ENCODE results near the gene AHCYL2.

The AHCYL2 gene

DNA sequence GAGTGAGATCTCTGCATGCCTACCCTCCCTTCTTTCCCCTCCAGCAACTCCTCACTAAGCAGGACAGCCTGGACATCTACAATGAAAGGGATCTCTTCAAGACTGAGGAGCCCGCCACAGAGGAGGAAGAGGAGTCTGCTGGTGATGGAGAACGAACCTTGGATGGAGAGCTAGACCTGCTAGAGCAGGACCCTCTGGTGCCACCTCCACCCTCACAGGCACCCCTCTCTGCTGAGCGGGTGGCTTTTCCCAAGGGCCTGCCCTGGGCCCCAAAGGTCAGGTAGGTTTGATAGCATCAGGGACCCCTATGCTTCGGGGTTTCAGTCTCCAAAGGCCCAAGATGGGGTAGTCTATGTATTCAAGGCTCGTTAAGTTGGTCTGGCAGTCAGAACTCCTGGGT lies 233.3 kb downstream of the AHCYL2 start:
- Histone ChIP-seq H3K36me3 (ENCODE audit: insufficient read depth, low read length) (peaks cover 44% of the 10 kb centered on the region), H3K4me1 (ENCODE audit: control insufficient read depth, insufficient read depth, low read length, unreplicated experiment) (no peaks in the 10 kb centered on the region), H2AFZ (ENCODE audit: low read length, unreplicated experiment) (no peak overlapping the region), H3K79me2 (ENCODE audit: control insufficient read depth, insufficient read depth, low read length, unreplicated experiment) (no peaks in the 10 kb centered on the region), H3K27ac (ENCODE audit: low read depth, low read length) (no peak overlapping the region), H3K27me3 (ENCODE audit: insufficient read depth, low read length) (no peaks in the 10 kb centered on the region), H3K4me3 (ENCODE audit: low read depth, low read length) (no peak overlapping the region)

DNA sequence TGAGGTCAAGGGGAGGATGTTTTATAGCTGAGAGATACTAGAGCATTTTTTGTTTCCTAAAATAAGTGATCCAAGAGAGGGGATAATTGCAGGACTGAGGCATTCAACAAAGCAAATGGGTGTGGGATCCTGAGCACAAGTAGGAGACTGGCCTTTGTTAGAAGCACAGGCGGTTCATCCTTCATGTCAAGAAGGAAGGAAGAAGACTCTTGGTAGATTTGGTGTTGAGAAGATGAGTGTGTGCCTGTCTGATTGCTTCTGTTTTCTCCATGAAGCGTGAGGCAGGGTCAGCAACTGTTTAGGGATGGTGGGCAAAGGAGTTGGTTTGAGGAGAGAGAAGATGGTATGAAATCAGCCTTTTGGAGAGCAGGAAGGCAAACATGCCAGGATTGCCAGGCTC lies 237.0 kb downstream of the AHCYL2 start:
- no peaks in the 10 kb centered on the region for H3K79me2 ChIP-seq (ENCODE audit: control insufficient read depth, insufficient read depth, low read length, unreplicated experiment)
- no peak overlapping the region for H2AFZ ChIP-seq (ENCODE audit: low read length, unreplicated experiment)
- H3K27me3 ChIP-seq (ENCODE audit: insufficient read depth, low read length): no peaks in the 10 kb centered on the region
- H3K27ac ChIP-seq (ENCODE audit: low read depth, low read length): no peak overlapping the region
- no peak overlapping the region for H3K4me3 ChIP-seq (ENCODE audit: low read depth, low read length)
- H3K4me1 ChIP-seq (ENCODE audit: control insufficient read depth, insufficient read depth, low read length, unreplicated experiment): peaks cover 2% of the 10 kb centered on the region
- peaks cover 34% of the 10 kb centered on the region for H3K36me3 ChIP-seq (ENCODE audit: insufficient read depth, low read length)

DNA sequence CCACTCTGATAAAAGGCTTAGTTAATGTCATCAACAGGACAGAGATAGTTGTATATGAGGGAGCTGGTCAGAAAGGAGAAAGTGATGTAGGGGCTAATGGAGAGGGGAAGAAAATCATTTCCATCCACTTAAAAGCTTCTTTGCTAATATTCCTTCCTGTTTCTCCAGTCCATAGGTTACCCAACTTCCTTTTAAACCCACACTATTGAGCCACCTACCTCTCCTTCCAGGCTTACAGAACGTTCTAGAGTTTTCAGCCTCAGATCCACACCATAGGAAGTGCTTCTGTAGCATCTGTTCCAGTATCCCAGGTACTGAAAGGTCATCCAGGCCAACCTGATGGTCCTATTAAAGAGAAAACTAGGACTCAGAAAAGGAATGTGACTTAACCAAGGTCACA lies 237.6 kb downstream of the AHCYL2 start:
- Histone ChIP-seq H2AFZ (ENCODE audit: low read length, unreplicated experiment) (no peak overlapping the region), H3K79me2 (ENCODE audit: control insufficient read depth, insufficient read depth, low read length, unreplicated experiment) (no peaks in the 10 kb centered on the region), H3K36me3 (ENCODE audit: insufficient read depth, low read length) (peaks cover 33% of the 10 kb centered on the region)

DNA sequence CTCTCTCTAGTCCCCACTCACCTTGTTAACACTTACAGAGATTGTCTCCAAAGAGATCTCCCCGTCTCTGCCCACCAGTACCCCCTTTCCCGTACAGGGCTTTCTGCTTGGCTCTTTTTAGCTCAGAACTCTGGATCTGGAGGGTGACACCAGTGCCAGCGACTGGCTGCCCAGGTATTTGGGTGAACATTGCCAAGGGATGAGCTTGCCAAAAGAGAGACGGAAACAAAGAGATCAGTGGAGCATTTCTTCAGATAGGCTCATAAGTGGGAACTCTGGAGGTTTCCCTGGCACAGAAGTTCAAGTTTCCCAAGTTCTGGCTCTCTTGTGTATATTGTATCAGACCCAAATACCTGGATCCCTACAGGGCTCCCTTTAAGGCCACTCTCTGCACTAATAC lies 239.4 kb downstream of the AHCYL2 start:
- no peak overlapping the region for H3K27ac ChIP-seq (ENCODE audit: low read depth, low read length)
- peaks cover 34% of the 10 kb centered on the region for H3K36me3 ChIP-seq (ENCODE audit: insufficient read depth, low read length)
- no peak overlapping the region for H2AFZ ChIP-seq (ENCODE audit: low read length, unreplicated experiment)

More for the DNA sequence above, 237.6 kb downstream of the AHCYL2 start:
- Histone ChIP-seq H3K4me3 (ENCODE audit: low read depth, low read length) (no peak overlapping the region), H3K27me3 (ENCODE audit: insufficient read depth, low read length) (no peaks in the 10 kb centered on the region), H3K27ac (ENCODE audit: low read depth, low read length) (no peak overlapping the region), H3K4me1 (ENCODE audit: control insufficient read depth, insufficient read depth, low read length, unreplicated experiment) (peaks cover 4% of the 10 kb centered on the region)

DNA sequence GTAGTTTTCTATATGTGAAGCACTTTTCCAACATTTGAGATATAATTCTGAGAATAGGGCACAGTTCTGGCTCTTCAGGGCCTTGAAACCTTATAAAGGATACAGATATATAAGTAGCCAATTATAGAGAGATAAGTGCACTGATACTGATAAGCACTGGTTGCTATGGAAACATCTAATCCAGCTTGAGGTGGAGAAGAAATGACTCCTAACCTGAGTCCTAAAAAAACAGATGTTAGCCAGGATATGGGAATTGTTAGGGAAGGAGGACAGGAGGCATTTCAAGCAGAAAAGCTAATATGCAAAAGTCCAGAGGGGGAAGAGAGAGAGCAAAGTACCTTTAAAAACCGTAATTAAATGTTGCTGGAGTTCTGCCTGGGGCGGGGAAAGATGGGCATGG lies 240.2 kb downstream of the AHCYL2 start:
- Histone ChIP-seq H2AFZ (ENCODE audit: low read length, unreplicated experiment) (no peak overlapping the region), H3K36me3 (ENCODE audit: insufficient read depth, low read length) (peaks cover 26% of the 10 kb centered on the region), H3K79me2 (ENCODE audit: control insufficient read depth, insufficient read depth, low read length, unreplicated experiment) (no peaks in the 10 kb centered on the region)

More for the DNA sequence above, 239.4 kb downstream of the AHCYL2 start:
- Histone ChIP-seq H3K4me1 (ENCODE audit: control insufficient read depth, insufficient read depth, low read length, unreplicated experiment) (peaks cover 4% of the 10 kb centered on the region), H3K27me3 (ENCODE audit: insufficient read depth, low read length) (no peaks in the 10 kb centered on the region), H3K4me3 (ENCODE audit: low read depth, low read length) (no peak overlapping the region), H3K79me2 (ENCODE audit: control insufficient read depth, insufficient read depth, low read length, unreplicated experiment) (no peaks in the 10 kb centered on the region)

DNA sequence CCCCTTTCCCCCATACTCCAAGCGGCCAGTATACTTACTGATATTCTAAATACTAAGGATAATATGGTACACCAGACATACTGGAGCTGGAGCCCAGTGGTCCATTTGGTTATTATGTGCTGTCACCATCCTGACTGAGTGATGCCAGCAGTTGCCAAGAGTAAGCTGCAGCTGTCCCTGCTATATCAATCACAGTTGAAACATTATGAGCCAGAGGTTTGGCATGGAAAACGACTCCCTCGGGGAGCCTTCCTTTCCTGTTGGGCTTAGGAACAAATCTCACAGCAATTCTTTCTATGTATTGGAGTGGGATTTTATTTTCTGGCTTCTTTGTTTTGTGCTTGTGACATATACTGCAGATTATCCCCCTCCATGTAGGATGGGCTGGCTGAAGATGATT lies 242.0 kb downstream of the AHCYL2 start:
- Histone ChIP-seq H3K79me2 (ENCODE audit: control insufficient read depth, insufficient read depth, low read length, unreplicated experiment) (no peaks in the 10 kb centered on the region), H2AFZ (ENCODE audit: low read length, unreplicated experiment) (no peak overlapping the region), H3K36me3 (ENCODE audit: insufficient read depth, low read length) (peaks cover 22% of the 10 kb centered on the region; the same call in 1 of the 2 replicates), H3K4me3 (ENCODE audit: low read depth, low read length) (no peak overlapping the region), H3K27me3 (ENCODE audit: insufficient read depth, low read length) (no peaks in the 10 kb centered on the region), H3K4me1 (ENCODE audit: control insufficient read depth, insufficient read depth, low read length, unreplicated experiment) (peaks cover 4% of the 10 kb centered on the region), H3K27ac (ENCODE audit: low read depth, low read length) (no peak overlapping the region)

More for the DNA sequence above, 240.2 kb downstream of the AHCYL2 start:
- Histone ChIP-seq H3K27ac (ENCODE audit: low read depth, low read length) (no peak overlapping the region), H3K4me1 (ENCODE audit: control insufficient read depth, insufficient read depth, low read length, unreplicated experiment) (peaks cover 4% of the 10 kb centered on the region), H3K4me3 (ENCODE audit: low read depth, low read length) (no peak overlapping the region), H3K27me3 (ENCODE audit: insufficient read depth, low read length) (no peaks in the 10 kb centered on the region)

DNA sequence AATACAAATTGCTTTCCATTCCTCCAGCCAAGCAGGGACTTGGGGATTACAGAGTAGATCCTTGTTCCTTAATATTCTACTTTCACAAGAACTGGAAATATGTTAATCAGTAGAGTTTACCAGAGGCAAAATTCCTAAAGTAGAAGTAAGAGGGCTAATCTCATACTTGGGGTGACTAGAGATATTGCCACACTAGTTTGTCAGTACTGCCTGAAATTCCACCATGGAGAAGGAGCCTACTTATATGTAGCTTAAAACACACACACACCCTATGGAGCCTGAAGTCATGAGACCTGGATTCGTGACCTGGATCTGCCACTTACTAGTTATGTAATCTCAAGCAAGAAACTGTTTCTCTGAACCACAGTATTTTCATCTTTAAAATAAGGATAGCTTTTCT lies 243.3 kb downstream of the AHCYL2 start:
- H3K36me3 ChIP-seq (ENCODE audit: insufficient read depth, low read length): peaks cover 14% of the 10 kb centered on the region; the same call in 1 of the 2 replicates
- H3K27ac ChIP-seq (ENCODE audit: low read depth, low read length): no peak overlapping the region

DNA sequence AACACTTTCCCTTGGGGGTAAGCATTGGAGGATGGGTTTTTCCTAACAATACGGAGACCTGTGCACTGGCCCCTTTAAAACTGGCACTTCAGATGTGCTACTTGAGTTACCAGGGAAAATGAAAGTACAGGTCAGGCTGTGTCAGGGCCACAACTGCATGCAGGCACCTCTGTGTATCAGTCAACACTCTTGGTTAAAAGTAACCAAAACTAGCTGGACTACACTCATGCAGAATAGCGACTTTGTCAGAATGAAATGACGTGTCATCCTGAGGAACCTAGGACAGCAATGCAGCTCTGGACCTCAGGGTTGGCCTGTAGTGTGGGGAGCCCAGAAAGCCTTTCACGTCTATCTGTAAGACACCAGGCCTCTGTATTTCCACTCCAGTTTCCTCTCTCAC lies 243.7 kb downstream of the AHCYL2 start:
- H3K27me3 ChIP-seq (ENCODE audit: insufficient read depth, low read length): no peaks in the 10 kb centered on the region
- H3K4me1 ChIP-seq (ENCODE audit: control insufficient read depth, insufficient read depth, low read length, unreplicated experiment): peaks cover 4% of the 10 kb centered on the region
- no peak overlapping the region for H3K4me3 ChIP-seq (ENCODE audit: low read depth, low read length)
- no peaks in the 10 kb centered on the region for H3K79me2 ChIP-seq (ENCODE audit: control insufficient read depth, insufficient read depth, low read length, unreplicated experiment)
- H3K36me3 ChIP-seq (ENCODE audit: insufficient read depth, low read length): peaks cover 13% of the 10 kb centered on the region; the same call in 1 of the 2 replicates
- H2AFZ ChIP-seq (ENCODE audit: low read length, unreplicated experiment): no peak overlapping the region
- H3K27ac ChIP-seq (ENCODE audit: low read depth, low read length): no peak overlapping the region

More for the DNA sequence above, 243.3 kb downstream of the AHCYL2 start:
- Histone ChIP-seq H3K4me3 (ENCODE audit: low read depth, low read length) (no peak overlapping the region), H2AFZ (ENCODE audit: low read length, unreplicated experiment) (no peak overlapping the region), H3K4me1 (ENCODE audit: control insufficient read depth, insufficient read depth, low read length, unreplicated experiment) (peaks cover 4% of the 10 kb centered on the region), H3K27me3 (ENCODE audit: insufficient read depth, low read length) (no peaks in the 10 kb centered on the region), H3K79me2 (ENCODE audit: control insufficient read depth, insufficient read depth, low read length, unreplicated experiment) (no peaks in the 10 kb centered on the region)

DNA sequence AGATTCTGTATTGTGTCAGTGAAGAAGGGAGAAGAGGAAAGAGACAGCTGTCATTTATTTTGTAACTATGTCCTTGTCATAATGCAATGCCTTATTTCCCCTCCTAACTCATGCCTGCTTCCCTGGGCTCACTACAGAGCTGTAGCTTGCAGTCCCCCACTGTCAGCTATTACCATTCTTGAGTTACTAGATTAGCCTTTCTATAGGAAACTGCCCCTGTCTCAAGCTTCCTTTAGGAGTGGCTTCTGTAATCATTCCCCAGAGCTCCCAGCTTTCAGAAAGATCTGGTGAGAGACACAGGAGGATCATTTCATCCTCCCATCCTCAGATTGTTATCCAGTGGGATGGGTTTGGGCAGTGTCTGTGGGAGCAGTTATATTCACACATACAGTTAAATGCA lies 245.1 kb downstream of the AHCYL2 start:
- peaks cover 17% of the 10 kb centered on the region; the same call in 1 of the 2 replicates for H3K36me3 ChIP-seq (ENCODE audit: insufficient read depth, low read length)
- H3K79me2 ChIP-seq (ENCODE audit: control insufficient read depth, insufficient read depth, low read length, unreplicated experiment): no peaks in the 10 kb centered on the region
- H3K4me3 ChIP-seq (ENCODE audit: low read depth, low read length): no peak overlapping the region
- peaks cover 4% of the 10 kb centered on the region for H3K4me1 ChIP-seq (ENCODE audit: control insufficient read depth, insufficient read depth, low read length, unreplicated experiment)
- H2AFZ ChIP-seq (ENCODE audit: low read length, unreplicated experiment): no peak overlapping the region
- no peaks in the 10 kb centered on the region for H3K27me3 ChIP-seq (ENCODE audit: insufficient read depth, low read length)
- H3K27ac ChIP-seq (ENCODE audit: low read depth, low read length): no peak overlapping the region

DNA sequence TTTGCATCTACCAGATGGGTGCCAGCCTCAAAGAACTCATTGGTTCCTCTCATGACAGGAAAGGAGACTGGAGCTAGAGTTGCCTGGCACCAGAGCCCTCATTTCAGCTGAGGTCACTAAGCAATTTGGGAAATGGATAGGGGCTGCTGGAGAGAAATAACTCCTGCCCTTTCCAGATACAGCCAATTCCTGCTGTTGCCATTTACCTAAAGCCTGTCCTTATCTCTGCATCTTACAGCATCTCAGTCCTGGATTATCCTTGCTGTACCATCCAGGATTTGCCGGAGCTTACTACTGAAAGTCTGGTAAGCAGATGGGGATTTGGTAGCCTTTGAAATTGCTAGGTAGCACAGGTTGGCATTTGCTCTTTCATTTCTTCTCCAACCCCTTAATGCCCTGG lies 245.6 kb downstream of the AHCYL2 start:
- H3K36me3 ChIP-seq (ENCODE audit: insufficient read depth, low read length): peaks cover 18% of the 10 kb centered on the region; the same call in 1 of the 2 replicates
- H3K27ac ChIP-seq (ENCODE audit: low read depth, low read length): no peak overlapping the region
- H3K27me3 ChIP-seq (ENCODE audit: insufficient read depth, low read length): no peaks in the 10 kb centered on the region
- H3K4me3 ChIP-seq (ENCODE audit: low read depth, low read length): no peak overlapping the region
- peaks cover 4% of the 10 kb centered on the region for H3K4me1 ChIP-seq (ENCODE audit: control insufficient read depth, insufficient read depth, low read length, unreplicated experiment)
- H3K79me2 ChIP-seq (ENCODE audit: control insufficient read depth, insufficient read depth, low read length, unreplicated experiment): no peaks in the 10 kb centered on the region
- H2AFZ ChIP-seq (ENCODE audit: low read length, unreplicated experiment): no peak overlapping the region

DNA sequence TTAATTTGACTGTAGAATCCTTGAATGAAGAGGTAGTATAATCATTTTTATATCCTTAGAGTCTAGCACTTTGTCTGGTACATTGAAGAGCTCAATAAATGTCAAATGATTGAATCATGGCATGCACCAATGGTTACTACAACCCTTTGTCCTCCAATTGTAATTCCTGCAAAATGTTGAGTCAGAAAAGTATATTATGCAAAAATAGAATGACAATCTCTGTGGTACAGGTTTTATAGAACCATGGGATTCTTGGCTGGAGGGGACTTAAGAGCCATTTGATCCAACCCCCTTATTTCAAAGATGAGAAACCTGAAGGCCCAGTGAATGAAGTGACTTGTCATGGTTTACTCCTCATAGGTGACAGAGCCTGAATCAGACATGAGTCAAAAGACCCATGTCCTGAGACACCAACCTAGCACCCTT lies 246.6 kb downstream of the AHCYL2 start:
- Histone ChIP-seq H3K27ac (ENCODE audit: low read depth, low read length) (no peak overlapping the region), H3K36me3 (ENCODE audit: insufficient read depth, low read length) (peaks cover 14% of the 10 kb centered on the region; the same call in 1 of the 2 replicates), H3K4me1 (ENCODE audit: control insufficient read depth, insufficient read depth, low read length, unreplicated experiment) (peaks cover 4% of the 10 kb centered on the region), H2AFZ (ENCODE audit: low read length, unreplicated experiment) (no peak overlapping the region), H3K79me2 (ENCODE audit: control insufficient read depth, insufficient read depth, low read length, unreplicated experiment) (no peaks in the 10 kb centered on the region), H3K27me3 (ENCODE audit: insufficient read depth, low read length) (no peaks in the 10 kb centered on the region), H3K4me3 (ENCODE audit: low read depth, low read length) (no peak overlapping the region)

All from ACC112 (cell line).